Smooth muscle cell of the pulmonary artery (primary cell): ENCODE measurements around the gene ARAP1. TPM values are rescaled to one million over a fixed set of nuclear protein-coding genes. Genes with fewer than 3 reads are reported as not detected.

Experiments used
- total RNA-seq: library from RNA; depleted of rRNA; stranded (reverse); fragments of >200 nt; gene quantifications from 2 replicates; pipeline ENCODE4 v1.2.3, GENCODE V29; 2014

Gene ARAP1
- total RNA-seq, result 138 and 160 TPM in 2 replicates

DNA sequence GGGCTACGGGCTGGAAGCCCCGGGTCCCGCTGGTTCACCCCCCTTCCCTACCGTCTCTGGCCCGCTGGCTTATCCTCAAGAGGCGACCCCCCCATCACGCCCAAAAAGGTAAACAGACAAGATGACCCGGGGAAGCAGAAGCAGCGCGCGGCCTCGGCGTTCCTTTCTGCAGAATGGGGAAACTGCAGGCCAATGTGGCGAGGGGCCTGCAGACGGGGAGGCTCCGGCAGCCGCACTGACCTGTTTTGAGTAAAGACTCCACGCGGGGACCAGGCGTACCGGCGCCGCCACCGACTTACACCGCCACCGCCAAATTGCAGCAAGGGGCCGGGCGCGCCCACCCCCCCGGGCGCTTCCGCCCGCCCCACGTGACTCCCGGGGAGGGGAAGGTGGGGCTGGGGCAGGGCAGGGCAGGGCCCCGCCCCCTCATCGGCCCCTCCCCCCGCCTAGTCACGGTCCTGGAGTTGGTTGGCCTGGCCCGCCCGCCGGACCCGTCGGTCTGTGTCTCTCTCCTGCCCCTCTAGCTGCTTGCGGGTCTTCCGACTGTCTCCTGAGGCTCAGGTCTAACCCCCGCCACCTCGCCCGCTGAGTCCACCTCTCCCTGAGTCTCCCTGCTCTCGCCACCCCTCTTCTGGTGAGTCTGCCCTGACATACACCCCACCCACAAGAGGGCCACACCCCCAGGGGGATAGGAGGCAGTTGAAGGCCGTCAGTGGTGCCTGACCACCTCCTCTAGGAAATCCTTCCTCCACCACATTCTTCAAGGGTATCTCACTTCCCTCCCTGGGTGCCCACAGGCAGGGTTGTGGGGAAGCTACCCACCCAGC lies at the start of gene ARAP1:
ARAP1 (minus strand) TSS at position 321 of the 827 bp plus-strand sequence. CDS start 25,280 bp downstream, outside the sequence.

DNA sequence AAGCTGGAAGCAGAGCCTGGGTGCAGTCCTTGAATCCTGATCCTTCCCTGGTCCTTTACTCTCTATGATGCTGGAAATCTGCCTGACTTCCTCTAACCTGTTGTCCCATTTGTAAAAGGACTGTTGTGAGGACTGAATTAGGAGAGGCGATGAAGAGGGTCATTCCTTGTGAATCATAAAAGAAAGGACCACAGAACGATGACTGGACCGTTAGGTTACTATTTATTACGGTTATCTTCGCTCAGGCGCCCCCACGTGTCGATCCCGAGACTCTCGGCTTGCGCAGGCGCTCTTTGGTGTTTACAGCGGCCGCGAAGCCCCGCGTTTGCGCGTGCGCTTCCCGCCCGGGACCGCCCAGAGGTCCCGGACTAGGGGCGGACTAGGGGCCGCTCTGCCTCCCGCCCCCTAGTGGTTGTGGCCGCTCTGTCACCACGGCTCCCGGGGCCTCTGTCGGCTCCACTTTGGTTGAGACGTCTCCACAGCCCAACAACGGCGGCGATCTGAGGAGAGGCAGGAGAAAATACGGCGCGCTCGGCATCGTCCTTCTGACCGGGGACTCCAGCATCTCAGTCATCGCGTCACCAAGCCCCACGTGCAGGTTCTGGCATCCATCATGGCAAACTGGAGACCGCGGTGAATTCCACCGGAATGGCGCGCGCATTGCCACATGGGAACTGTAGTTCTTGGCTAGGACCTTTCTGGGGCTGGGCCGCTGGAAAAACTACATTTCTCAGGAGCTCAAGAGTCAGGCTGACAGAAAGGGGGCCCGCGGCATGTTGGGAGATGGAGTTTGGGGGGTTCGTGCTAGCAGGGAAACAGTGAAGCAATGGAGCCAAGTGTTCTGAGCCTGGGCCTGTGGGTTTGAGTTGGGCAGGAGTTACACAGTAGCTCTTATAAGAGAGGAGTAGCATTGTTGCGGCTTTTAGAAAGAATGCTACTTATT lies 41.5 kb upstream of the ARAP1 start, which contains the start of gene STARD10:
STARD10 (minus strand) TSS at position 623 of the 943 bp plus-strand sequence. CDS start 12,866 bp downstream, outside the sequence.

DNA sequence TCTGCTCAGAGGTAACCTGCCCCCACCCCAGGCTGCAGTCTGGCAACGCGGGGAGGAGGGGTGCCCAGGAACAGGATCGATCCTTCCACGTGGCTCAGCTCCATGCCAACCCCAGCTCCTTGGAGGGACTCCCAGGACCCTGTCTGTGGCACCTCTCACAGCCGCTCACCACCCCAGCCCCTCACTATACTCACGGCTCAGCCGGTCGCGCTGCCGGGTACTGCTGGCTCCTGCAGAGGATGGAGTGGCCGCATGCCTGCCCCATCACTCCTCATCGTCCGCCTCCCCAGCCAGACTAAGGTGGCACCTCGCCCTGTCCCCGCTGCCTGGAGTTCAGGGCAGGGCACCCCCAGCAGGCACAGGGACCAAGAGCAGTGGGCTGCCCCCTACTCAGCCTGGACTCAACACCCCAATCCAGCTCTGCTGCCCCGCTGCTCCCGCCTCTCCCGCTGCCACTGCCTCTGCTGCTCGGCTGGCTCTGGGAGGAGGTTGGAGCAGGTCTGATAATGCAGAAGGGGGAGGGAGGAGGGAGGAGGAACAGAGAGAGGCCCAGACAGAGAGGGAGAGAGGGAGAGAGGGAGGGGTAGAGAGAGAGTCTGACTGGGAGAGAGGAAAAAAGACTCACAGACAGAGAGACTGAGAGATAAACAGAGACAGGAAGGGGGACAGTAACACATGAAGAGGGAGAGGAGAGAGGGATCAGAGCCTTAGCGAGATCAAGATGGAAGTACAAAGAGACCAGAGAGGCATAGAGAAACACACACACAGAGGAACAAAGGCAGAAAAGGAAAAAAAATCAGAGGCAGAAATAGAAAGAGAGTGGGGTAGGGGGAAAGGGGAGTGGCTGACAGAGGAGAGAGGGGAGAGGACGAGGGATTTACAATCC lies 78.0 kb downstream of the ARAP1 start, which contains the start of gene PDE2A:
PDE2A (minus strand) TSS at position 480 of the 886 bp plus-strand sequence; CDS start at position 265, 215 bp downstream.

Other genes with a start within 250 kb of the ARAP1 start
- 0.56 and 5.2 TPM in 2 replicates for gene PDE2A, start 78.0 kb downstream of the ARAP1 start, total RNA-seq
- gene STARD10, start 41.6 kb upstream of the ARAP1 start, total RNA-seq, result 21.9 and 27.2 TPM in 2 replicates
- gene ATG16L2, start 62.0 kb upstream of the ARAP1 start, total RNA-seq, result 8.6 and 10.9 TPM in 2 replicates